ENCODE measurements around the gene AMDHD1.
"Not testable (repeated sequence)": the region's sequence is repeated elsewhere in the genome, so short reads cannot be mapped to it uniquely, and the experiment has no call there.

The AMDHD1 gene

DNA sequence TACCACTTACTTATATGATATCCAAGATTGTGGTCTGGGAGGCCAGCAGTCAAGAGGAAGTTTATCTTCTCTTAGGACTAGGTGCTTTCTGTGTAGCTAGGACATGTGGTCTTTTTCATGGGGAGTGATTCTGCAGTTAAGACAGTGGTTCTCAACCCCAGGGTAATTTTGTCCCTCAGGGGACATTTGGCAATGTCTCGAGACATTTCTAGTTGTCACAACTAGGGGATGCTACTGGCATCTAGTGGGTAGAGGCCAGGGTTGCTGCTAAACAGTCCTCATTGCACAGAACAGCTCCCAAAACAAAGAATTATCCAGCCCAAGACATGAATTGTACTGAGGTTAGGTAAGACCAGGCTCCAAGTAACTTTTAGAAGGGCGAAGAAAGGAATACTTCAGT, 20.0 kb downstream of the AMDHD1 start:
- no peak for DNase-seq (ENCODE audit: low read depth, low spot score)

DNA sequence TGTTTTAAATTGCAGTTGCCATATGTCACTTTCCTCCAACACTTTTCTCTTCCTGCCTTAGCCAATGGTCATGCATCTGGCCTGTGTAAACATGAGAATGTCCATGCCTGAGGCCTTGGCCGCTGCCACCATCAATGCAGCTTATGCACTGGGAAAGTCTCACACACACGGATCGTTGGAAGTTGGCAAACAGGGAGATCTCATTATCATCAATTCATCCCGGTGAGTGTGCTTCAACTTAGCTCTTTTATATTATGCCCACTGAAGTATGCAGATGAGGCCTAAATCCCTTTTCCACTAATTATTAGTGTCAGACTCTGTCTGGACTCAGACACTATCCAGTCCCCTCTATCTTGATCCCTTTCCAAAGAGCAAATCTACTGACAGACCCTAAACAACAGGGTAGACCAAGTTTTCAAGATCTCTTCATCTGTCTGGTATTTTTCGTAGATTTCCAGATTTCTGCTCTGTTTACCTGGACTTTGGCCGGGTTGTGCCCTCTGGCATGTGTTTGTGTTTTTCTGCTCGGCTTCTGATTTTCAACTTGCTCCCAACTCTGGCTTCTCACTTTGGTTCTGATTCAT, 23.2 kb downstream of the AMDHD1 start:
- no peak for DNase-seq (ENCODE audit: low read depth, low spot score)

DNA sequence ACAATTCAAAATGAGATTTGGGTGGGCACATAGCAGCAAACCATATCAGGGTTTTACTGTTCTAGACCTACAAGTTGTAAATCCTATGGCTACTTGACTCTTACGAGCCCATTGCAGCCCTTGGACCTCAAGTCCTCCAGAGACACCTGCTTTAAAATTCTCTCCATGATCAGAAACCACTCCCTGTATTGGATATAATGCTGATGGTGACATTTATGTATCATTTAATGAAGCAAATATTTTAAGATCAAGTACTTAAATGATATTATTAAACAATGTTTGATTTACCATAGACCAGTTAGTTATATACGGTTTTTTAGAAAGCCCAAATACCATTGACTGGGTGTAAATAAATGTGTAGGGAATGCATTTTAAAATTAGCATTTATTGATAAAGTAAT, 24.2 kb downstream of the AMDHD1 start:
- DNase-seq (ENCODE audit: low read depth, low spot score) = no peak

DNA sequence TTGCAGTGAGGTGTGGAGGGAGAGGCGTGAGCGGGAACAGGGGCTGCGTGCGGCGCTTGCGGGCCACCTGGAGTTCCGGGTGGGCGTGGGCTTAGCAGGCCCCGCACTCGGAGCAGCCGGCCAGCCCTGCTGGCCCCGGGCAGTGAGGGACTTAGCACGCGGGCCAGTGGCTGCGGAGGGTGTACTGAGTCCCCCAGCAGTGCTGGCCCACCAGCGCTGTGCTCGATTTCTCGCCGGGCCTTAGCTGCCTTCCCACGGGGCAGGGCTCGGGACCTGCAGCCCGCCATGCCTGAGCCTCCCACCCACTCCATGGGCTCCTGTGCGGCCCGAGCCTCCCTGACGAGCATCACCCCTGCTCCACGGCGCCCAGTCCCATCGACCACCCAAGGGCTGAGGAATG, 26.0 kb downstream of the AMDHD1 start:
- DNase-seq (ENCODE audit: low read depth, low spot score) = not testable (repeated sequence)

DNA sequence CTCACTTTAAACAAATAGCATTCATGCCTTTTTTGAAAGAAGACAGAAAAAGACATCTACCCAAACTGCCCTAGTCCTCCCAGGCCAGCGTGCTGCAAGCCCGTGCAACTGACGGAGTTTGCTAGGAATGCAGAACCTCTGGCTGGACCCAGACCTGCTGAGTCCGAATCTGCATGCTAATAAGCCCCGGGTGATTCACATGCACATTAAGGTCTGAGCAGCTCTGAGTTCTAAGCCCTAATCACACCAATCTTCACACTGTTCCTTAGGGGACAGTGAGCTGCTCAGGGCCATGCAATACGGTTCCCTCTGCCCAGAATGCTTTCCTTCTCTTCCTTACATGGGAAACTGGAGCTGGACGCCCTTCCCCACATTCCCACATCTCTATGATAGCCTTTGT, 27.8 kb downstream of the AMDHD1 start:
- peak; percentile 90 for DNase-seq (ENCODE audit: low read depth, low spot score)

DNA sequence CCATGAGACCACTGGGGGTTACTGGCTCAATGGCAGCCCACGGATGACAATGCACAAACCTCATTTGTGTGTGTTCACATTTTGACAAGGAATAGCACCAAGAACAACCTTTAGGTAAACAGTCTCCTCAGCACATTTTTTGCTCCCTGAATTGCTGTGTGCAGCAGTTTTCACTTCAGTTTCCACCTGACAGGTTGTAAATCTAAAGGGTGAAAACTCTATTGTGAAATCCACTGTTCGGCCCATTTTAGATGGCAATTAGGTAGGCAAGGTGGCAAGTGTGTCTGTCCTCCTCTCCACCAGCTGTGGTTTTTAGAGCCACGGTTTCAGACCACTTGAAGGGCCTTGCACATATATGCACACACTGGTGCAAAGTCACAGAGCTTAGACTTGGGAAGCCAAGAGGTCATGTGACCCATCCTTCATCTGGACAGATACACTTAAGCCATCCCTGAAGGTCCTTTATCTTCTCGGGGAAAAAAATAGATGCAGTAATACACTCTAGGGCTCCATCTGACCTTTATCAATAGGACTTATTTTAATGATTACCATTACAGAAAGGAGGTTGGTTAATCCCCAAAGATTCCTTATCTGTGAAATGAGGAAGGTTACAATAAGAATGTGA, 29.8 kb downstream of the AMDHD1 start:
- no peak for DNase-seq (ENCODE audit: low read depth, low spot score)

DNA sequence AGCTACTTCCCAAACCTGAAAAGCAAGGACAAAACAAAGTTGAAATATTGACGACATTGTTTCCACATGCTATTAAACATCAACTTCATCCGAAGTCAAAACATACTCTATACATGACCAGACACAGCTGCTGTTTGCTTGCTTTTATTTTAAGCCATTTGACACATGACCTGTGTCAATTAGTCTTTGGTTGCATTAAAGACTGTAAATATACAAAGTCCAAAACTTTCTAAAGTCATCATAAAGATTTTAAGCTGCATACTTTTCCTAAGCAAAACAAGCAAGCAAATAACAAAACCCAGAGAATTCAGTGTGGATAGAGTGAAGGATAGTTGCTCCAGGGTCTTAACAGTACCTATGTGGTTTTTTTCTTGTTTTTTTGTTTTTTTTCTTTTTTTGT, 31.2 kb downstream of the AMDHD1 start:
- DNase-seq (ENCODE audit: low read depth, low spot score) = no peak

DNA sequence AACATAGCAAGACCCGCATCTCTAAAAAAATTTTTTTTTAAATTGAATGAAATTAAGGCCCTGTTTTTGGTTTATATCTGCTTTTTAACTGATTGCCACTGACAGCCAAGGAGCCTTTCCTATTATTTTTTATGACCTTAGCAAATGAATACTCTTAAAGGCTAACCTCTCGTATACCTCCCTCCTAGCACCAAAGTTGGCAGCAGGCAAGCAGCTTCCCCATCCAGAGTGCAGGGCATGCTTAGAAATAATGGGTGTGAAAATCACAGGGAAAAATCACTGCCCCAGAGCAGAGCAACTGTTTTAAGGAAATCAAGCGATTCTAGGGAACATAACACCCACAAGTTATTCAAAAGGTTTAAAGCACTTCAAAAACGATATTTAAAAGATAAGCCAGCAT, 32.4 kb downstream of the AMDHD1 start:
- no peak for DNase-seq (ENCODE audit: low read depth, low spot score)

DNA sequence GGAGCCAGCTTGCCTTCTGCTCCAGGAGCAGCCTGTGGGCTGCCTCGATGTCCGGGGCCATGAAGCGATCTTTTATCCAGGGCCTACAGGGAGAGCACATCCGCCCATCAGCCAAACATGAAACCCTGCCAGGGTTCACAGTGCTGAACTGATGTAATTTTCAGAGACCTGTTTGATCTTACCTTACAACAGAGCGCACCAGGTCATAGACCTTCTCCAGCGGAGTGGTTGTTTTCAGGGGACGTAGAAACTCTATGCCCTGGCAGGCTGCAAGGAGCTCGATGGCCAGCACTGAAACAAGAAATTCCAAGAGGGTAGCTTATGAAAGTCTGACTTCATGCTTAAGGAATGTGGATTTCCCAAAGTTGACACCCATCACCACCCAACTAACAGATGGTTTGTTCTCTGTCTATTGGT, 33.3 kb downstream of the AMDHD1 start:
- DNase-seq (ENCODE audit: low read depth, low spot score) = no peak

DNA sequence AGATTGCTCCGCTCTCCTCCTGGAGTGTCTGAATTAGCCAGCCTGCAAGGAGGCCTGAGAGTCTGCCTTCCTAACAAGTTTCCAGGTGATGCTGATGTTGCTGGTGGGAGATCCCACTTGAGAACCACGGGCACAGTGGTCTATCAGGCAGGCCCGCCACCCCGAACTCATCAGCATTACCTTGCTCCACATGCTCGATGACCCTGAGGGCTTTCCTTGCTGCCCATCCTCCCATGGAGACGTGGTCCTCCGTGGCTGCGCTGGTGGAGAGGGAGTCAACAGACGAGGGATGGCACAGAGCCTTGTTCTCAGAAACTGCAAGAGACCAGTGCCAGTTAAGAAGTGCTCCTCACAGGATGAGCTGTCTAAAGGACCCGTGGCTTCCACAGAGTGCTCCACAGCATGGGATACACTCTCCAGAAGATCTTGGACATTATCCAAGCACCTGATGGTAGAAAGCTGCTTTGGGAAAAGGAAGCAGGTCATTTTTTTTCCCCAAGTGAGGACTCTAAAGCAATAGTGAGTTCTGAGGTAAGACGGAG, 34.7 kb downstream of the AMDHD1 start:
- DNase-seq (ENCODE audit: low read depth, low spot score) = no peak

DNA sequence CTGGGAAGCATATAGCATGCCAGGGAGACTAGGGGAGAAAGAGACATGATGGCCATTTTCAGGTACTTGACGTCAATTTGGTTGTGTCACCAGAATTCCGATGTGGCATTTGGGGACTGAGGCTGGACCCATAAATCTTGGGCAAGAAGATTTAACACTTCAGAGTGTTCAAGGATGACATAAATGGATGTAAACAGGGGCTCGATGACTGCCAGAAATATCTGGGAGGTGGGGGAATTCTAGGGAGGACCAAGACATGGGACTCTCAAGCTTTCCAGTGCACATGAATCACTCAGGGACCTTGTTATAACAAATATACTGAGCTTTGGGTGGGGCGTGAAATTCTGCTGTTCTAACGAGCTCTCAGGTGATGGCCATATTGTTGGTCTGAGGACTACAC, 35.2 kb downstream of the AMDHD1 start:
- DNase-seq (ENCODE audit: low read depth, low spot score) = no peak

DNA sequence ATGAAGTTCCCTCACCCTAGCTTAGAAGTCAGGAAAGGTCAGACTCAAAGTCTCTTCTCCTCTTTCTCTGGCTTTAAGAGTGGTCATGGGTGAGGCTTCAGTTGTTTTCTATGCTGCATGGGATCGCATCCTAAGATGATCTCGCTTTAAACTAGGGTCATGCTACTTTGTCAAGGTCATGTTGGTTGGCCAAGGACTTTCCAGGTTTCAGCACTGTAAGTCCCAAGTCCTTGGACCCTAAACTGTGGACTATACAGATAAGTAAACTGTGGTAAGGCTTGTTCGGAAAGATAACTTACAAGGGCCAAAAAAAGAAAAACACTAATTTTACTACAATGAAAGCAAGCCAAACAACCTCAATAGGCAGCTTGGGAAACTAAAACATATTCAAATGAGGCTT, 35.6 kb downstream of the AMDHD1 start:
- no peak for DNase-seq (ENCODE audit: low read depth, low spot score)

DNA sequence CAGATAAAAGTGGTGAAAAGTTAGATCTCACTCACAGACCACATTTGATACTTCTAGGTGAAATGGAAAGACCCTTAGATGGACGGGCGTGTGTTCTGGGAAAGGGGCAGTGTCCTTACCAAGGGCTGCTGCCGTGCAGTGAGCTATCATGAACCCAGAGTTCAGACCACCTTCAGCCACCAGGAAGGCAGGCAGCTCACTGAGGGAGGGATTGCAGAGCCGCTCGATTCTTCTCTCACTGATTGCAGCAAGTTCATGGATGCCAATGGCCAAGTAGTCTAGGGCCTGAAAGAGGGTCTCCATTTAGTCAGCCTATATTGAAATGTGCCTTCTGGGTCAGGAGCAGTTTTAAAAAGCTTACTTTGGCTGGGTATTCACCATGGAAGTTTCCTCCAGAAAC, 37.3 kb downstream of the AMDHD1 start:
- no peak for DNase-seq (ENCODE audit: low read depth, low spot score)

DNA sequence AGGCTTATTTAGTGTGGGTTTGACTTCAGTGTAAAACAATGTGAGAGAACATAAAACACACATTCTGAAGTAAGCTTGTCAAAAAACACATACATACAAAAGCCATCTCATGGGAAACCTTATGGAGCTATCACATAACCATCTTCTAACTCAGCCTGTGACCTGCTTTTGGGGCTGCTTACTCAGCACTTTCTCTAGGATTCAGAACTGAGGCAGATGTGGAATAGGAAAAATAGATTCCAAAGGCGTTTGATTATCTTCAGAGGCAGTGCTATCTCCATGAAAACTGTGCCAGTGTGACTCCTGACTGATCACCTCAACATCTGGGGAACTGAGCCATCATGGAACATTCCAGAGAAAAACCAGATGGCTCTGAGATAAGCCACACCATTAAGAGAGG, 39.5 kb downstream of the AMDHD1 start:
- no peak for DNase-seq (ENCODE audit: low read depth, low spot score)

DNA sequence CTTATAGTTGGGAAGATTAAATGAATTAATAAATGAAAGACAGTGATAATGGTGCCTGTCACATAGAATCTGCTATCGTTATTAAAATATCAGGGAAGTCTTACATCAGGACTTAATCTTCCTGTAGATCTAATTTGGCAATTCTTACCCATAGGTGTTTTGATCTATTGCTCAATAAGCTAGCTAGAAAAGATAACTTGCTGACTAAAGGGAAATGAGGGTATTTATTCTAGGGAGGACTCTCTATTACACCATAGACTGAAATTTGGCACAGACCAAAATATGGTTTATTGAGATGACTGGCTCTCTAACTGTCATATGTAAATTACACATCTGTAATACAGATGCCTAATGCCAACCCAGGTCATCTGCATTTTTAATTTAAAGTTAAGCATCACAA, 41.6 kb downstream of the AMDHD1 start:
- DNase-seq (ENCODE audit: low read depth, low spot score) = no peak

DNA sequence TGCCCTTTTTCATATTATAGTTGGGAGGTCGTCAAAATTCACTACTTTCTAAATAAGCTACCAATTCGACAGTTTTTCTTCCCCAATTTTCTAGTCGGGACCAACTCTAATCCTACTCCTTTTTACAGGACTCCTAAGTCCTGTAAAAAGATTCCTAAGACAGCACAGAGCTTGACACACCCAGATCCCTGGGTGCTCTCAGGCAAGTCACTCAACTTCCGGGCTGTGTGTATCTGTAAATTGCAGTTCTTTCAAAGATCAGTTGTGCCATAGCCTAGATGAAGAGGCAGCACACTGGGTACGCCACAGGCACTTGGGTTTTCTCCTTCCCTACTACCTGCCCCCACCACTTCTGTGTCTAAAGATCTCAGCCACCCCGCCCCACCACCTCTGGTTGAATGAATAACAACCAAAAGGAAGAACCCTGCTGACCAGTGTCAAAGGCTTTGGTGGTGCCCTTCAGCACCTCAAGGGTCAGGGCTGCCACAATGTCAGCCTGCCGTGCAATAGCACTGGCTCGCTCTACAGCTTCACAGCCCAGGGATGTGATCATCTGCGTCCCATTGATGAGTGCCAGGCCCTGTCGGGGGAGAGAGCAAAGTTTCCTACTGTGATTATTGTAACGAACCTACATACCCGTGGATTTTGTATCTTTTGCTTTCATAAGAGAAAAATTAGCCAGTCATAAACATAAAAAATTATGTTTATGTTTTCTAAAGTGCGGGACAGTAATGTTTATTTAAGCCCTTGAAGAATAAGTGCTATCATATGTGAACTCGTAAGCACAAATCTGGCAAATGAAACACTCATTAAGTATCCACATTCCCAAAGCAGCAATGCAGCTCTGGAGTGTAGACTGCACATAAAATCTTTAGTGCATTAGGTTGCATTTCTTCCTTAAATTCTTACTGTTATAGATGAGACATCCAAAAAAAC, 43.8 kb downstream of the AMDHD1 start:
- DNase-seq (ENCODE audit: low read depth, low spot score) = no peak

DNA sequence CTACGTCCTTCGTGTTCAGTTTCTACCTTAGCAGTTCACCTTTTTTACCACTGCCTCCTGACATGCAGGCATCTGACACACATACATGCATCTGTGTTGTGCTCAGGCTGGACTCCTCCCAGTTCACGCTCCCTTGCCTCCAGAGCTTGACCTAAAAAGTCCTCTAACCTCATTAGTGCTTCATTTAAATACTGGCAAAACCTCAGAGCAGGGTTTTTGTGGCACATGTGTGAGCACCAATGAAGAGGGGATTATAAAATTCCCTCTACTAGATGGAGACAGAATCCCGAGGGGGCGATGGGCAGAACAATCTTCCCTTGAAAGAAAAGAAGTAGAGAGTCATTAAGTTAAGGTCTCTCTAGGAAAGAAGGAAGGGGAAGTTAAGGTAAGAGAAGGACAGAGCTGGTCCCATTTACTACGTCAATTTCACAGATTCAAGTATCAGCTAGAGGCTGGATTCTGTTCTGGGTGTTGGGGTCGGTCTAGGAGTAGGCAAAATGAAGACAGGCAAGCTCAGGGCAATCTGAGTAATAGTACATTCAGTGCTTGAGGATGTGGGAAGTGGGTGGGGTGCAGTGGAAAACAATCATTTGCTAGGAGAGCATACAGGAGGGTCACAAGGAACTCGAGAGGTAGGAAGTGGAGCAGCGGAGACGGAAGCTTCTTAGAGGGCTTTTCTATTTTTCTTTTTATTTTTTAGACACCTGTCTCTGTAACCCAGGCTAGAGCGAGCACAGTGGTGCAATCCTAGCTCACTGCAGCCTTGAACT, 45.6 kb downstream of the AMDHD1 start:
- no peak for DNase-seq (ENCODE audit: low read depth, low spot score)

DNA sequence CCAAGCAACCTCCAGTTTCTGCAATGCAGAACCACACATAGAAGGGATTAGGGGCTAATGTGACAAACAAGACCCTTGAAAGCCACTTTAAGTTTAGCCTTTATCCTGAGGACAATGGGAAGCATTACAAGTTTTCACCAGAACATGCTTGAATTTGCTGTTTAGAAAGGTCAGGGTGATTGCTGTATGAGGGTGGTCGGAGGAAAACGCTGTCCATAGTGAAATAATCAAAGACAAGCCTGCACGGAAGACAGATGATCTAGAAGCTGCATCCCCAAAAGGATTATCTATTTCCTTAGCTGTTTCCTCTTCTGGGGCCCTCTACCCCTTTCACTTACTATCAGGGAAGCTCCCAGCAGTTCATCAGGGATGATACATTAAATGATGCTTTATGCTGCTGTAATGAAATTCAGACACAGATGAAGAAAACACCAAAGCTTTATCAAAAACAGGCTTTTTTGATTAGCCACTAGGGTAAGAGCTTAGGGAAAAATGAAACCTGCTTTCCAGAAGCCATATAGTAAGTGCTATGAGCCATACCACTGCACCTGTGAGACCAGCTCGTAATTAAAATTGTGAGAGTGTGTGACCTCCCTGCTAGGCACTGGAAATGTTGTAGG, 46.5 kb downstream of the AMDHD1 start:
- DNase-seq (ENCODE audit: low read depth, low spot score) = no peak

DNA sequence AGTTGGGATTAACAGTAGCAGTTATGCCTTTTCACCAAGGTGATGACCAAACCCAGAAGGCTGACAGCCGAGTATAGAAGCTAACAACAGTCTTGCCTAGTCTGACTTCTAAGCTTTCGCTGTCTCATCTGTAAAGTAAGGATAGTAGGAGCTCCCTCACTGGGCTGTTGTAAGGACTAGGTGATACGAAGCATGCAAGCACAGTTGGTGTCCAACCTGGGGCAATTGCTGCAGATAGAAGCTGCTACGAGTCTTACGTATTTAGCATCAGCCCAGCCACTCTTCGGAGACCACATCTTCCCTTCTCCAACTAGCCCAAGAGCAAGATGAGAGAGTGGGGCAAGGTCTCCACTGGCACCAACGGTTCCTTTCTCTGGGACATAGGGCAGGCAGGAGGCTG, 47.0 kb downstream of the AMDHD1 start:
- peak; percentile 7 for DNase-seq (ENCODE audit: low read depth, low spot score)

DNA sequence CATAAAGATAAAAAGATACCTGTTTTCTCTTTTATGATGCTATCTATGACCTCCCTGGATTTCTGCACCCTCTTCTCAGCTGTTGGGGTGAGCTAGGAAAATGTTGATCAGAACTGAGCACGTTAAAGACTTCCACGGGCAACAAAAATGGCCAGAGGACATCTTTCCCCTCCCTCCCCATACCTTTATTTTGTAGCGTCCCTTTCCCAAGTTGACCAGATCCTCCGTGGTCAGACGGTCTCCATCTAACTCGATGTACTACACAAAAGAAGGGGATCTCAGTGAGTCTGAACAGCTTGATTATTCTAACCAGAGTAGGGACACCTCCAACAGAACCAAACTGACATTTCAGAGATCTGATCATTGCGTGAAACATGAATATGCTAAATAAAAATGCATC, 50.8 kb downstream of the AMDHD1 start:
- no peak for DNase-seq (ENCODE audit: low read depth, low spot score)

DNA sequence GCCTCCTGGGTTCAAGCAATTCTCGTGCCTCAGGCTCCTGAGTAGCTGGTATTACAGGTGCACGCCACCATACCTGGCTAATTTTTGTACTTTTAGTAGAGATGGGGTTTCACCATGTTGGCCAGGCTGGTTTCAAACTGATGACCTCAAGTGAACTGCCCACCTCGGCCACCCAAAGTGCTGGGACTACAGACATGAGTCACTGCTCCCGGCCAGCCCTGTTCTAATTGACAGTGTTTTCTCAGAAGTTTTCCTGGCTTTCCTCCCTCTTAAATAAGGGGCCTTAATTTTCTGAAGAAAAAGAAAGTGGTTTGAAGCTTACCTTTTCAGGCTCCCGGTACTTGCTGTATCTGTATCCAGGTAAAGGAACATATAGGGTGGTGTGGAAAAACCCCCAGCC, 51.3 kb downstream of the AMDHD1 start:
- no peak for DNase-seq (ENCODE audit: low read depth, low spot score)
